CD14-positive monocyte (primary cell): ENCODE data around the gene NCK1. TPM values are rescaled to one million over a fixed set of nuclear protein-coding genes. Genes with fewer than 3 reads are reported as not detected.

Experiments used
- DNase-seq, 3 donors: peaks; one replicate each; pipeline ENCODE4 v3.0.0-alpha.2; 2011 to 2022
- H2AFZ ChIP-seq: 2 replicates; pipeline ENCODE4 v1.6.0; 2012; ENCODE audit warnings: mild to moderate bottlenecking, low read depth, low read length, inconsistent platforms; ENCODE audit not compliant: insufficient read depth, poor library complexity, severe bottlenecking
- H3K27ac ChIP-seq, 2 donors: 1 replicate in 1 of 2; 2 replicates in 1 of 2; pipeline ENCODE4 v1.5.1; 2012 to 2013; ENCODE audit warnings: low read length in 2 of 2, control low read depth in 1 of 2, inconsistent platforms in 1 of 2, low read depth in 1 of 2, mild to moderate bottlenecking in 1 of 2
- H3K27me3 ChIP-seq, 2 donors: one replicate each; pipeline versions ENCODE4 v1.6.0 to v1.6.1; 2011 to 2013; ENCODE audit warnings: low read length in 2 of 2; ENCODE audit not compliant: control insufficient read depth in 2 of 2, insufficient read depth in 2 of 2
- H3K36me3 ChIP-seq, 2 donors: replicated peaks in 1 of 2; 1 replicate in 1 of 2; 2 replicates in 1 of 2; pipeline versions ENCODE4 v1.5.1 to v1.6.1; 2012 to 2013; ENCODE audit warnings: low read length in 2 of 2, control low read depth in 1 of 2, inconsistent platforms in 1 of 2, mild to moderate bottlenecking in 1 of 2; ENCODE audit not compliant: insufficient read depth in 2 of 2, control insufficient read depth in 1 of 2
- H3K4me1 ChIP-seq, 2 donors: 1 replicate in 1 of 2; 2 replicates in 1 of 2; pipeline versions ENCODE4 v1.5.1 to v1.6.1; 2012 to 2013; ENCODE audit warnings: low read length in 2 of 2, control low read depth in 1 of 2, inconsistent platforms in 1 of 2, mild to moderate bottlenecking in 1 of 2, moderate library complexity in 1 of 2; ENCODE audit not compliant: insufficient read depth in 2 of 2, control insufficient read depth in 1 of 2
- H3K4me2 ChIP-seq: replicated peaks from 2 replicates; pipeline ENCODE3; 2012; ENCODE audit warnings: low read length, moderate library complexity, mild to moderate bottlenecking; ENCODE audit not compliant: poor library complexity, severe bottlenecking; ENCODE audit errors: extremely low read depth
- H3K4me3 ChIP-seq, 3 experiments: fragments of 200-600 bp in 1 of 3; sonication (generic) in 1 of 3; replicated peaks in 1 of 3; 1 replicate in 2 of 3; 2 replicates in 1 of 3; pipeline ENCODE4 v1.5.1; 2011 to 2013; ENCODE audit warnings: low read length in 3 of 3, mild to moderate bottlenecking in 3 of 3, control low read depth in 2 of 3, low read depth in 2 of 3, inconsistent platforms in 1 of 3, moderate library complexity in 1 of 3
- H3K79me2 ChIP-seq: 2 replicates; pipeline ENCODE4 v1.6.0; 2012; ENCODE audit warnings: mild to moderate bottlenecking, control low read depth, inconsistent platforms, low read length, moderate library complexity; ENCODE audit not compliant: insufficient read depth
- H3K9ac ChIP-seq: 2 replicates; pipeline ENCODE4 v1.6.0; 2017; ENCODE audit warnings: low read length, mild to moderate bottlenecking; ENCODE audit not compliant: insufficient read depth, poor library complexity, severe bottlenecking
- H3K9me3 ChIP-seq, 2 donors: replicated peaks in 1 of 2; 1 replicate in 1 of 2; 2 replicates in 1 of 2; pipeline versions ENCODE4 v1.5.1 to v1.6.1; 2012 to 2013; ENCODE audit warnings: low read length in 2 of 2, control low read depth in 1 of 2; ENCODE audit not compliant: control insufficient read depth in 1 of 2, insufficient read depth in 1 of 2
- H4K20me1 ChIP-seq: 2 replicates; pipeline ENCODE4 v1.6.0; 2012; ENCODE audit warnings: mild to moderate bottlenecking, low read length, control low read depth, moderate library complexity; ENCODE audit not compliant: insufficient read depth
- H3K27ac Mint-ChIP-seq, 7 donors: one replicate each; pipeline ENCODE4 v1.8.0; 2020; ENCODE audit warnings: mild to moderate bottlenecking in 7 of 7, mixed read lengths in 7 of 7, moderate library complexity in 6 of 7, inconsistent platforms in 2 of 7
- H3K27me3 Mint-ChIP-seq, 3 donors: one replicate each; pipeline ENCODE4 v1.8.0; 2021 to 2022; ENCODE audit warnings: low read depth in 3 of 3, mild to moderate bottlenecking in 3 of 3, mixed read lengths in 3 of 3, moderate library complexity in 3 of 3, inconsistent platforms in 1 of 3
- H3K36me3 Mint-ChIP-seq, 2 donors: one replicate each; pipeline ENCODE4 v1.8.0; 2020; ENCODE audit warnings: mixed read lengths in 2 of 2, inconsistent platforms in 1 of 2, mild to moderate bottlenecking in 1 of 2
- H3K4me1 Mint-ChIP-seq: one replicate; pipeline ENCODE4 v1.8.0; 2020; ENCODE audit warnings: mild to moderate bottlenecking, mixed read lengths
- H3K4me3 Mint-ChIP-seq, 2 donors: one replicate each; pipeline ENCODE4 v1.8.0; 2020; ENCODE audit warnings: mild to moderate bottlenecking in 2 of 2, mixed read lengths in 2 of 2, moderate library complexity in 1 of 2
- H3K9me3 Mint-ChIP-seq, 7 donors: one replicate each; pipeline ENCODE4 v1.8.0; 2020 to 2022; ENCODE audit warnings: mixed read lengths in 7 of 7, mild to moderate bottlenecking in 6 of 7, moderate library complexity in 6 of 7, inconsistent platforms in 2 of 7
- CTCF ChIP-seq: fragments of 200-600 bp; IDR thresholded peaks from one replicate; pipeline ENCODE4 v1.8.0; 2022; ENCODE audit warnings: antibody characterized with exemption, mild to moderate bottlenecking
- whole genome bisulfite sequencing: methylation state at CpG from one replicate; pipeline ENCODE4 v1.1.5; 2013; ENCODE audit warnings: missing lambda C conversion rate; ENCODE audit not compliant: insufficient coverage; 5-methylcytosine and 5-hydroxymethylcytosine counted together
- intact Hi-C, 2 donors: fragments of 100-400 bp; cut with micrococcal nuclease; formaldehyde crosslinking; loops; one replicate each; pipeline versions ENCODE4 v1.15.0 to v1.15.1; 2023
- polyA plus RNA-seq, 3 donors: library from polyadenylated mRNA; depleted of rRNA in 1 of 3; unstranded in 2 of 3; stranded (reverse) in 1 of 3; fragments of 300-500 nt in 2 of 3; fragments of >200 nt in 1 of 3; fragmentation: Illumina TruSeq in 2 of 3; gene quantifications; 1 replicate in 2 of 3; 2 replicates in 1 of 3; pipeline ENCODE4 v1.2.3, GENCODE V29; 2012 to 2021

Gene NCK1
- polyA plus RNA-seq, 3 donors: 20.4 to 28.8 (median 22.8) TPM

GRCh38 chr3:136831461-136831860 is 30.5 kb upstream of the NCK1 start:
- Histone ChIP-seq H4K20me1 (no peaks in the 10 kb centered on the region), H2AFZ (no peak overlapping the region), H3K4me1 (peaks cover 4 to 13% of the 10 kb centered on the region in 2 donors), H3K4me3 (no peak overlapping the region), H3K4me2 (no peak overlapping the region), H3K27me3 (no peaks in the 10 kb centered on the region), H3K9me3 (no peaks in the 10 kb centered on the region), H3K36me3 (no peaks in the 10 kb centered on the region), H3K27ac (no peak overlapping the region), H3K79me2 (no peaks in the 10 kb centered on the region), H3K9ac (no peak overlapping the region)
- Mint-ChIP-seq H3K27me3 (peaks cover 1 to 4% (median 1%) of the 10 kb centered on the region in 3 donors), H3K36me3 (no peaks in the 10 kb centered on the region), H3K4me1 (peaks cover 20% of the 10 kb centered on the region), H3K27ac (no peak overlapping the region), H3K4me3 (no peak overlapping the region), H3K9me3 (peaks cover 0 to 8% (median 2%) of the 10 kb centered on the region in 7 donors)
- intact Hi-C loops: no loop called here
- no peak for DNase-seq
- TF ChIP-seq CTCF: no peak
- 80% methylated on average over 1 of the region's 1 CpG for WGBS

GRCh38 chr3:136835089-136835812 is 26.8 kb upstream of the NCK1 start:
- Histone ChIP-seq H3K27ac (no peak overlapping the region), H4K20me1 (no peaks in the 10 kb centered on the region), H3K79me2 (no peaks in the 10 kb centered on the region), H2AFZ (no peak overlapping the region), H3K36me3 (no peaks in the 10 kb centered on the region), H3K9me3 (no peaks in the 10 kb centered on the region), H3K9ac (no peak overlapping the region), H3K4me1 (peaks cover 12 to 27% of the 10 kb centered on the region in 2 donors), H3K4me2 (no peak overlapping the region), H3K4me3 (no peak overlapping the region), H3K27me3 (no peaks in the 10 kb centered on the region)
- no CpG with 5 or more reads among the region's 1 CpG for WGBS
- intact Hi-C loops: no loop called here
- Mint-ChIP-seq H3K4me3 (no peak overlapping the region), H3K9me3 (peaks cover 0 to 3% (median 0%) of the 10 kb centered on the region in 7 donors), H3K27ac (peak overlapping the region in 2 of 7 donors; percentile 24 to 56), H3K36me3 (peaks cover 0 to 4% of the 10 kb centered on the region in 2 donors), H3K4me1 (peaks cover 36% of the 10 kb centered on the region), H3K27me3 (peaks cover 1 to 2% (median 1%) of the 10 kb centered on the region in 3 donors)
- DNase-seq: no peak
- no peak for TF ChIP-seq CTCF
